HepG2 (cell line): ENCODE data around the gene ACP2. TPM values are rescaled to one million over a fixed set of nuclear protein-coding genes. Genes with fewer than 3 reads are reported as not detected.

Source experiments
- ATAC-seq: fragments of 200-7000 bp; cut with Tn5 transposase; 3 replicates; pipeline ENCODE4 v1.9.1; 2020; ENCODE audit warnings: mild to moderate bottlenecking, moderate library complexity
- BruUV-seq: library from RNA; stranded (reverse); fragments of 400-500 nt; replicated peaks from 2 replicates; lab custom pipeline; 2021; lab: Mats Ljungman, UMichigan
- CTCF ChIA-PET: fragments of 300-600 bp; formaldehyde crosslinking; extraction: SDS; loops from one replicate; lab custom pipeline; 2021; ENCODE audit warnings: low total read pairs, inconsistent platforms, low intra/inter-chr PET ratio; lab: Yijun Ruan, JAX
- POLR2A ChIA-PET: fragments of 350-600 bp; sonication (Branson Sonifier 250); formaldehyde crosslinking; loops from one replicate; lab custom pipeline; 2020; ENCODE audit warnings: antibody characterized with exemption, inconsistent platforms; lab: Yijun Ruan, JAX
- DNase-seq: peaks from one replicate; pipeline ENCODE4 v3.0.0-alpha.2; 2015; ENCODE audit warnings: low spot score
- FAIRE-seq: peaks from 3 replicates; lab custom pipeline; 2011; peaks lifted over from hg19 to GRCh38; lab: Jason Lieb, UNC
- H2AFZ ChIP-seq: one replicate; pipeline ENCODE4 v1.6.1; 2011; ENCODE audit warnings: low read length, inconsistent platforms
- H3K27ac ChIP-seq: fragments of 300-600 bp; 3 replicates; pipeline ENCODE4 v1.8.0; 2011; ENCODE audit warnings: mixed run types, mild to moderate bottlenecking, mixed read lengths, low read length, inconsistent platforms; ENCODE audit not compliant: insufficient read depth; ENCODE audit errors: extremely low read length
- H3K27me3 ChIP-seq, 2 experiments: fragments of 200-600 bp in 1 of 2; 2 replicates in 1 of 2; 3 replicates in 1 of 2; pipeline versions ENCODE4 v1.6.0 to v1.8.0; 2011; ENCODE audit warnings: low read length in 2 of 2, mild to moderate bottlenecking in 2 of 2, moderate library complexity in 2 of 2, inconsistent platforms in 1 of 2; ENCODE audit not compliant: insufficient read depth in 2 of 2, control insufficient read depth in 1 of 2
- H3K36me3 ChIP-seq, 2 experiments: fragments of 200-600 bp in 1 of 2; replicated peaks in 1 of 2; 2 replicates in 1 of 2; 3 replicates in 1 of 2; pipeline versions ENCODE4 v1.5.1 to v1.8.0; 2011; ENCODE audit warnings: low read length in 2 of 2, inconsistent platforms in 1 of 2; ENCODE audit not compliant: insufficient read depth in 2 of 2, control insufficient read depth in 1 of 2
- H3K4me1 ChIP-seq: 2 replicates; pipeline ENCODE4 v1.5.1; 2012; ENCODE audit warnings: low read length, inconsistent platforms; ENCODE audit not compliant: insufficient read depth
- H3K4me2 ChIP-seq: 2 replicates; pipeline ENCODE4 v1.6.0; 2011; ENCODE audit warnings: low read depth, low read length, inconsistent platforms
- H3K4me3 ChIP-seq, 3 experiments: fragments of 200-600 bp in 1 of 3; sonication (generic), shearing (Covaris generic) in 1 of 3; replicated peaks in 1 of 3; 2 replicates each; pipeline ENCODE4 v1.5.1; 2011 to 2016; ENCODE audit warnings: low read length in 3 of 3, inconsistent platforms in 2 of 3, low read depth in 2 of 3, mild to moderate bottlenecking in 2 of 3, control low read depth in 1 of 3, mixed read lengths in 1 of 3; ENCODE audit not compliant: insufficient read depth in 1 of 3
- H3K79me2 ChIP-seq: one replicate; pipeline ENCODE4 v1.6.1; 2011; ENCODE audit warnings: low read length, inconsistent platforms; ENCODE audit not compliant: insufficient read depth
- H3K9ac ChIP-seq: 2 replicates; pipeline ENCODE4 v1.6.0; 2011; ENCODE audit warnings: mild to moderate bottlenecking, low read depth, low read length, inconsistent platforms; ENCODE audit not compliant: insufficient read depth
- H3K9me3 ChIP-seq: 2 replicates; pipeline ENCODE4 v1.5.1; 2012; ENCODE audit warnings: mild to moderate bottlenecking, low read length
- H4K20me1 ChIP-seq: 2 replicates; pipeline ENCODE4 v1.6.0; 2011; ENCODE audit warnings: inconsistent platforms, mild to moderate bottlenecking, low read length, moderate library complexity; ENCODE audit not compliant: insufficient read depth
- ATRX ChIP-seq: sonication (generic); formaldehyde crosslinking; IDR thresholded peaks from 2 replicates; pipeline ENCODE4 v1.4.0; 2020; ENCODE audit warnings: missing genetic modification reagents, borderline replicate concordance
- EP300 ChIP-seq, 3 experiments: sonication (generic) in 1 of 3; formaldehyde crosslinking in 1 of 3; IDR thresholded peaks; 2 replicates each; pipeline versions ENCODE4 v1.5.1 to v1.6.1; 2011 to 2020; ENCODE audit warnings: low read depth in 2 of 3, low read length in 2 of 3, borderline replicate concordance in 1 of 3, improper control_type of control experiment in 1 of 3, mild to moderate bottlenecking in 1 of 3, missing genetic modification reagents in 1 of 3, moderate library complexity in 1 of 3
- FOXO1 ChIP-seq: sonication (generic); formaldehyde crosslinking; IDR thresholded peaks from 2 replicates; pipeline ENCODE4 v1.4.0; 2020; ENCODE audit warnings: missing genetic modification reagents
- GABPA ChIP-seq, 2 experiments: IDR thresholded peaks; 2 replicates each; pipeline ENCODE4 v1.6.1; 2011 to 2016; ENCODE audit warnings: low read depth in 2 of 2, low read length in 1 of 2, missing biosample characterization in 1 of 2, missing genetic modification characterization in 1 of 2
- GATAD2A ChIP-seq: IDR thresholded peaks from 2 replicates; pipeline ENCODE4 v1.6.1; 2016
- HDAC1 ChIP-seq: sonication (generic); formaldehyde crosslinking; IDR thresholded peaks from 2 replicates; pipeline ENCODE4 v1.5.1; 2020; ENCODE audit warnings: mild to moderate bottlenecking, missing genetic modification reagents
- SALL1 ChIP-seq: sonication (generic); formaldehyde crosslinking; IDR thresholded peaks from 2 replicates; pipeline ENCODE4 v1.8.0; 2022; ENCODE audit warnings: mild to moderate bottlenecking, missing genetic modification reagents
- TGIF2 ChIP-seq: IDR thresholded peaks from 2 replicates; pipeline ENCODE4 v1.6.1; 2016; ENCODE audit warnings: control low read depth, missing compliant biosample characterization
- THAP11 ChIP-seq: IDR thresholded peaks from 2 replicates; pipeline ENCODE4 v1.6.1; 2016; ENCODE audit warnings: missing biosample characterization, missing genetic modification reagents
- ZGPAT ChIP-seq: IDR thresholded peaks from 2 replicates; pipeline ENCODE4 v1.6.1; 2016; ENCODE audit warnings: mild to moderate bottlenecking
- ZNF792 ChIP-seq: IDR thresholded peaks from 2 replicates; pipeline ENCODE4 v1.6.1; 2016
- WGBS: methylation state at CpG from one replicate; pipeline ENCODE4 v1.1.6; 2017; ENCODE audit warnings: low lambda C conversion rate; 5-methylcytosine and 5-hydroxymethylcytosine counted together
- in situ Hi-C: cut with HindIII; loops from 2 replicates; pipeline ENCODE4 v1.10.0; 2017; ENCODE audit warnings: low pct_unique_long_range_greater_than_20kb; ENCODE audit not compliant: extremely low pct_ligation_motif_present
- intact Hi-C: fragments of 100-400 bp; cut with micrococcal nuclease; formaldehyde crosslinking; loops from one replicate; pipeline ENCODE4 v1.10.0; 2022; ENCODE audit not compliant: unreplicated experiment
- polyA plus RNA-seq, 8 experiments: library from polyadenylated mRNA; depleted of rRNA in 3 of 8; stranded (reverse) in 7 of 8; unstranded in 1 of 8; fragments of >200 nt; fragmentation: Illumina TruSeq in 4 of 8; extraction: Trizol in 4 of 8; gene quantifications; 2 replicates each; pipeline versions ENCODE4 v1.2.1 to v1.2.3, GENCODE V29; 2011 to 2016; ENCODE audit warnings: low read depth in 4 of 8, missing spikeins in 1 of 8, mixed read lengths in 1 of 8; ENCODE audit not compliant: insufficient read depth in 1 of 8
- total RNA-seq, 5 experiments: library from RNA; depleted of rRNA; stranded (reverse); fragments of >200 nt; fragmentation: Illumina TruSeq; extraction: Trizol; gene quantifications; 2 replicates each; pipeline ENCODE4 v1.2.3, GENCODE V29; 2016; ENCODE audit warnings: low read depth in 1 of 5
- TF ChIP-seq, protein P1 (sequence below): sonication (generic); formaldehyde crosslinking; IDR thresholded peaks from 2 replicates; pipeline ENCODE4 v1.4.0; 2020; ENCODE audit warnings: missing genetic modification reagents
- TF ChIP-seq, protein P2 (sequence below): sonication (generic); formaldehyde crosslinking; IDR thresholded peaks from 2 replicates; pipeline ENCODE4 v1.4.0; 2020; ENCODE audit warnings: missing genetic modification reagents
- TF ChIP-seq, protein P3 (sequence below): sonication (generic); IDR thresholded peaks from 2 replicates; pipeline ENCODE4 v1.6.1; 2016; ENCODE audit warnings: low read depth, borderline replicate concordance

Gene ACP2
- total and polyA plus RNA-seq, 2 of the 13 experiments (the other 11 are each of a cell fraction or from before 2014, with no cell fraction given) = 17.7 to 20.2 TPM

DNA sequence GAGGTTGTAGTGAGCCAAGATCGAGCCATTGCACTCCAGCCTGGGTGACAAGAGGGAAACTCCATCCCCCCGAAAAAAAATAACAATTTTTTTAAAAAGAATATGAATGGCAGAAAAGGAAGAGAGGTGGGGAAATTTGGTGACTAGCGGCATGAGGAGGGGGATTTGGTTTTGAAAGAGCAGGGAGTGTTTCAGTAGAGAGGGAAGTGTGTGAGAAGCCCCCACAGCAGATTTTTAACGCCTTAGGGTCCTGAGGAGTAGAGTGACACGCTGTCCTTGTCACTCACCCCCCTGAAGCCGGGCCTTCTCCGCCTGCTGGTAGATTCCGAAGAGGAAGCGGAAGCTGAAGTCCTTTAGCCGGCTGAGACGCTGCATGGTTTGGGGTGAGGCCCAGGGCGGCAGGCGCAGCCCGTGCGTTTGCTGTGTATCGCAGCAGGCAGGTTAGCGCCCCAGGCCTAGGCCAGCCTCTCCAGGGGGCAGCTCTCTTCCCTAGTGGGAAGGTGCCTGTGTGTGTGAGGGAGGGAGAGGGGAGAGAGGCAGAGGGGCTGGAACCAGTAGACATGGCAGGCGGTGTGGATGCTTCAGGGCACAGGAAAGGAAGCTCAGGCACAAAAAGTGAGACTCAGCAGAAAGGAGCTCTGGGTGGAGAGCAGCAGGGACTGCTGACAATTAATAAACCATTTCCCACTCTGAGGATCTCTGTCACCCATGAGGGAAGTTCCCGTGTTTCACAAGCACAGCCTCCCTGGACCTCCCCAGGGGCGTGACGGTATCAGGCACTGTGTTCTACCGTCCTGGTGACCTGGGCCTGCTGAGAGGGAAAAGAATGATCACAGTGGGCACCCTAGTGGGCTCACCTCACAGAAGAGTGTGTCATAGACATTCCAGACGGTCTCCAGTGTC lies 3.9 kb downstream of the ACP2 start (continued):
- TF ChIP-seq ZNF792 (CRISPR knock-in tag) = no peak
- TF ChIP-seq, all 625 proteins: peak for 4

DNA sequence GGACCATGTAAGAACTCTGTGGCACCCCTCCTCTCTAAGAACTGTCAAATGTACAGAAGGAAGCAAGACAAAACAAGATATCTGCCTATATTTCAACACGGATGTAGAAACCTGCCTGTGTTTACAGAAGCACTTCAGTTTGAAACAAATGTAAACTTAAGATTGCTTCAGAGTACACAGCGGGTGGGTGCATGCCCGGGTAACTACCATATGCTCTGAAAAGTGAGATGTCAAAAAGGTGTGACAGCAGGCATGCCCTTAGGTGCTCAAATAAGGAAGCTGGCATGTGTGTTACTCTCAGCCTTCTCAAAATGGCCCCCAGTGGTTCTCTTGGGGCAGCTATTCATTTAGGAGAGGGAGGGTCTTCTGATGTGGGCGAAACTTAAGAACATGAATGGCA lies 5.2 kb downstream of the ACP2 start:
- BruUV-seq = no TSS peak
- Histone ChIP-seq H3K27ac (no peak overlapping the region), H3K9ac (no peak overlapping the region), H3K36me3 (peaks cover 19 to 44% of the 10 kb centered on the region in 2 experiments; a peak in 4 of 5 replicates), H3K4me3 (no peak overlapping the region), H3K4me1 (peaks cover 40% of the 10 kb centered on the region), H3K9me3 (no peaks in the 10 kb centered on the region), H4K20me1 (no peaks in the 10 kb centered on the region), H3K79me2 (peaks cover 12% of the 10 kb centered on the region), H2AFZ (no peak overlapping the region), H3K4me2 (no peak overlapping the region), H3K27me3 (no peaks in the 10 kb centered on the region)
- WGBS = 30% methylated on average over 4 of the region's 4 CpGs
- intact Hi-C loops = no loop called here
- DNase-seq (peak; percentile 59), ATAC-seq (peak; percentile 55), FAIRE-seq (no peak)
- in situ Hi-C loops = no loop called here
- ChIA-PET POLR2A (interaction anchor here (0.7 to 2.8 kb wide), 6 partner anchors 12 to 59 kb away, joined by 3 to 8 read pairs (median 8); partner anchors contain the start of genes DDB2 and NR1H3), CTCF (no interaction called here)
- TF ChIP-seq ATRX (CRISPR knock-in tag) = no peak
- TF ChIP-seq GABPA (IDR thresholded peaks at IDR 0.05; ENCODE audit: low read depth, low read length) = no peak
- peak; percentile 36; the same call in 1 of the 2 replicates for TF ChIP-seq GABPA (CRISPR knock-in tag; IDR thresholded peaks at IDR 0.05; ENCODE audit: low read depth)
- peak in 1 of 2 experiments; percentile 44; a peak in 1 of 4 replicates for TF ChIP-seq EP300 (IDR thresholded peaks at IDR 0.05; ENCODE audit: low read depth in 2 of 2, low read length in 2 of 2)
- TF ChIP-seq EP300 (CRISPR knock-in tag; IDR thresholded peaks at IDR 0.05; ENCODE audit: borderline replicate concordance) = no peak
- TF ChIP-seq GATAD2A = peak; percentile 86
- 0 out of 2 replicates have a peak, but pooled peaks have one; percentile 58 for TF ChIP-seq HDAC1 (CRISPR knock-in tag)
- TF ChIP-seq, protein P1, sequence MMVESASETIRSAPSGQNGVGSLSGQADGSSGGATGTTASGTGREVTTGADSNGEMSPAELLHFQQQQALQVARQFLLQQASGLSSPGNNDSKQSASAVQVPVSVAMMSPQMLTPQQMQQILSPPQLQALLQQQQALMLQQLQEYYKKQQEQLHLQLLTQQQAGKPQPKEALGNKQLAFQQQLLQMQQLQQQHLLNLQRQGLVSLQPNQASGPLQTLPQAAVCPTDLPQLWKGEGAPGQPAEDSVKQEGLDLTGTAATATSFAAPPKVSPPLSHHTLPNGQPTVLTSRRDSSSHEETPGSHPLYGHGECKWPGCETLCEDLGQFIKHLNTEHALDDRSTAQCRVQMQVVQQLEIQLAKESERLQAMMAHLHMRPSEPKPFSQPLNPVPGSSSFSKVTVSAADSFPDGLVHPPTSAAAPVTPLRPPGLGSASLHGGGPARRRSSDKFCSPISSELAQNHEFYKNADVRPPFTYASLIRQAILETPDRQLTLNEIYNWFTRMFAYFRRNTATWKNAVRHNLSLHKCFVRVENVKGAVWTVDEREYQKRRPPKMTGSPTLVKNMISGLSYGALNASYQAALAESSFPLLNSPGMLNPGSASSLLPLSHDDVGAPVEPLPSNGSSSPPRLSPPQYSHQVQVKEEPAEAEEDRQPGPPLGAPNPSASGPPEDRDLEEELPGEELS (CRISPR knock-in tag) = peak; percentile 73
- TF ChIP-seq, protein P2, sequence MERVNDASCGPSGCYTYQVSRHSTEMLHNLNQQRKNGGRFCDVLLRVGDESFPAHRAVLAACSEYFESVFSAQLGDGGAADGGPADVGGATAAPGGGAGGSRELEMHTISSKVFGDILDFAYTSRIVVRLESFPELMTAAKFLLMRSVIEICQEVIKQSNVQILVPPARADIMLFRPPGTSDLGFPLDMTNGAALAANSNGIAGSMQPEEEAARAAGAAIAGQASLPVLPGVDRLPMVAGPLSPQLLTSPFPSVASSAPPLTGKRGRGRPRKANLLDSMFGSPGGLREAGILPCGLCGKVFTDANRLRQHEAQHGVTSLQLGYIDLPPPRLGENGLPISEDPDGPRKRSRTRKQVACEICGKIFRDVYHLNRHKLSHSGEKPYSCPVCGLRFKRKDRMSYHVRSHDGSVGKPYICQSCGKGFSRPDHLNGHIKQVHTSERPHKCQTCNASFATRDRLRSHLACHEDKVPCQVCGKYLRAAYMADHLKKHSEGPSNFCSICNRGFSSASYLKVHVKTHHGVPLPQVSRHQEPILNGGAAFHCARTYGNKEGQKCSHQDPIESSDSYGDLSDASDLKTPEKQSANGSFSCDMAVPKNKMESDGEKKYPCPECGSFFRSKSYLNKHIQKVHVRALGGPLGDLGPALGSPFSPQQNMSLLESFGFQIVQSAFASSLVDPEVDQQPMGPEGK (CRISPR knock-in tag) = peak; percentile 25; the same call in 1 of the 2 replicates
- TF ChIP-seq ZGPAT (CRISPR knock-in tag) = peak; percentile 50; the same call in 1 of the 2 replicates
- TF ChIP-seq SALL1 (CRISPR knock-in tag) = 0 out of 2 replicates have a peak, but pooled peaks have one; percentile 24
- TF ChIP-seq TGIF2 (CRISPR knock-in tag) = peak; percentile 84; the same call in 1 of the 2 replicates
- TF ChIP-seq FOXO1 (CRISPR knock-in tag) = 0 out of 2 replicates have a peak, but pooled peaks have one; percentile 14
- TF ChIP-seq THAP11 (CRISPR knock-in tag) = peak; percentile 72
- TF ChIP-seq, protein P3, sequence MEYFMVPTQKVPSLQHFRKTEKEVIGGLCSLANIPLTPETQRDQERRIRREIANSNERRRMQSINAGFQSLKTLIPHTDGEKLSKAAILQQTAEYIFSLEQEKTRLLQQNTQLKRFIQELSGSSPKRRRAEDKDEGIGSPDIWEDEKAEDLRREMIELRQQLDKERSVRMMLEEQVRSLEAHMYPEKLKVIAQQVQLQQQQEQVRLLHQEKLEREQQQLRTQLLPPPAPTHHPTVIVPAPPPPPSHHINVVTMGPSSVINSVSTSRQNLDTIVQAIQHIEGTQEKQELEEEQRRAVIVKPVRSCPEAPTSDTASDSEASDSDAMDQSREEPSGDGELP = peak; percentile 63; the same call in 1 of the 2 replicates
